Tibial artery (tissue), 4 donors: ENCODE data around the gene MAP3K20.

Experiments
- DNase-seq, 2 donors: peaks; one replicate each; pipeline ENCODE4 v3.0.0-alpha.2; 2019
- H3K27ac ChIP-seq, 2 donors: fragments of 200-600 bp; sonication (generic) in 1 of 2; 1 replicate in 1 of 2; 2 replicates in 1 of 2; pipeline ENCODE4 v1.5.1; 2018 to 2019; ENCODE audit warnings: mild to moderate bottlenecking in 1 of 2
- H3K27me3 ChIP-seq, 2 donors: fragments of 200-600 bp; sonication (generic) in 1 of 2; one replicate each; pipeline versions ENCODE4 v1.5.1 to v1.6.0; 2016 to 2019
- H3K36me3 ChIP-seq, 3 donors: fragments of 200-600 bp; sonication (generic) in 2 of 3; one replicate each; pipeline ENCODE4 v1.5.1; 2016 to 2019; ENCODE audit warnings: mild to moderate bottlenecking in 2 of 3
- H3K4me1 ChIP-seq, 4 donors: fragments of 200-600 bp; sonication (generic) in 2 of 4; 1 replicate in 3 of 4; 2 replicates in 1 of 4; pipeline ENCODE4 v1.5.1; 2016 to 2019
- H3K4me3 ChIP-seq, 2 donors: fragments of 200-600 bp; sonication (generic) in 1 of 2; 1 replicate in 1 of 2; 2 replicates in 1 of 2; pipeline ENCODE4 v1.5.1; 2018 to 2019; ENCODE audit warnings: mild to moderate bottlenecking in 2 of 2
- H3K9me3 ChIP-seq, 3 donors: fragments of 200-600 bp; sonication (generic) in 1 of 3; one replicate each; pipeline ENCODE4 v1.5.1; 2016 to 2019
- CTCF ChIP-seq, 2 experiments: fragments of 200-600 bp in 1 of 2; fragments of 450-650 bp in 1 of 2; IDR thresholded peaks; one replicate each; pipeline ENCODE4 v1.5.1; 2017 to 2019; ENCODE audit warnings: antibody characterized with exemption in 2 of 2, mild to moderate bottlenecking in 1 of 2, moderate library complexity in 1 of 2
- intact Hi-C: fragments of 100-400 bp; cut with DNase I; formaldehyde crosslinking; loops from one replicate; pipeline ENCODE4 v1.15.0; 2023; ENCODE audit warnings: low total_unique reads

The MAP3K20 gene

GRCh38 chr2:173150963-173151362, 75.3 kb downstream of the MAP3K20 start:
- H3K4me1 ChIP-seq, result peaks cover 0 to 52% (median 12%) of the 10 kb centered on the region in 4 donors
- no peak for TF ChIP-seq CTCF (IDR thresholded peaks at IDR 0.05)
- no peaks in the 10 kb centered on the region for H3K9me3 ChIP-seq
- no peaks in the 10 kb centered on the region for H3K27me3 ChIP-seq
- no peak for DNase-seq
- H3K36me3 ChIP-seq, result no peaks in the 10 kb centered on the region
- H3K4me3 ChIP-seq, result no peak overlapping the region
- intact Hi-C loops, result no loop called here
- H3K27ac ChIP-seq, result no peak overlapping the region

GRCh38 chr2:173151671-173152401, 76.2 kb downstream of the MAP3K20 start:
- Histone ChIP-seq H3K4me3 (no peak overlapping the region), H3K4me1 (peaks cover 0 to 52% (median 12%) of the 10 kb centered on the region in 4 donors), H3K9me3 (no peaks in the 10 kb centered on the region), H3K27me3 (no peaks in the 10 kb centered on the region), H3K36me3 (no peaks in the 10 kb centered on the region), H3K27ac (no peak overlapping the region)
- no peak for DNase-seq
- TF ChIP-seq CTCF (IDR thresholded peaks at IDR 0.05), result no peak
- intact Hi-C loops, result no loop called here

GRCh38 chr2:173153301-173153885, 77.7 kb downstream of the MAP3K20 start:
- Histone ChIP-seq H3K9me3 (no peaks in the 10 kb centered on the region), H3K4me1 (peaks cover 0 to 45% (median 8%) of the 10 kb centered on the region in 4 donors), H3K4me3 (no peak overlapping the region), H3K27ac (no peak overlapping the region), H3K27me3 (no peaks in the 10 kb centered on the region), H3K36me3 (no peaks in the 10 kb centered on the region)
- DNase-seq, result no peak
- intact Hi-C loops, result no loop called here
- TF ChIP-seq CTCF (IDR thresholded peaks at IDR 0.05), result no peak

DNA sequence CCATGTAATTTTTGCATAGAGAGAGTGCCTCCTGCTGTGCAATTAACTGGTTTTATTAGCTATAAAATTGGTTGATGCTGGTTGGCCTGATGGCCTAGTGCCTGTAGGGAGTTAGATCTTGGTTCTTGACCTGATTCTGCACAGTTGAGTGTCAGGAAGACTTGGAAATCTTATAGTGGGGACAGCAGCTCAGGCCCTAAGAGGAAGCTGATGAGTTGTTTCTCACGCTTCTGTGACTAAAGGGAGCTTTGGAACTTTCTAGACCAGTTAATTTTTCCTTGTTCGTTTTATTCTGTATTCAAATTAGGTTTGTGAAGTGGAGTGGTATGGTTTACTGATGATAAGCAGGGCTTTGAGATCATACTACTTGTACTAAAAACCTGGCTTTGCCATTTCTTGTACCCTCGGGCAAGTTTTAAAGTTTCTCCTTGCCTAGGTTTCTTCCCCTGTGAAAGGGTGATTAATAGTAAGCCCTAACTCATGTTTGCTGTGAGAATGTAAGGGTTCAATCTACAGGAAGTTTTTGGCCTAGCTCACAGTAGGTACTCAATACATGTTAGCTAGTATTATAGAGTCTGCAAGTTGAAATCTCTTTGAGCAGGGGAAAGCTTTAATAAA, 82.1 kb downstream of the MAP3K20 start:
- Histone ChIP-seq H3K9me3 (no peaks in the 10 kb centered on the region), H3K4me1 (peaks cover 0 to 38% (median 9%) of the 10 kb centered on the region in 4 donors), H3K36me3 (no peaks in the 10 kb centered on the region), H3K4me3 (no peak overlapping the region), H3K27ac (peak overlapping the region in 1 of 2 donors; percentile 10), H3K27me3 (no peaks in the 10 kb centered on the region)
- no peak for TF ChIP-seq CTCF (IDR thresholded peaks at IDR 0.05)
- intact Hi-C loops, result no loop called here
- no peak for DNase-seq

DNA sequence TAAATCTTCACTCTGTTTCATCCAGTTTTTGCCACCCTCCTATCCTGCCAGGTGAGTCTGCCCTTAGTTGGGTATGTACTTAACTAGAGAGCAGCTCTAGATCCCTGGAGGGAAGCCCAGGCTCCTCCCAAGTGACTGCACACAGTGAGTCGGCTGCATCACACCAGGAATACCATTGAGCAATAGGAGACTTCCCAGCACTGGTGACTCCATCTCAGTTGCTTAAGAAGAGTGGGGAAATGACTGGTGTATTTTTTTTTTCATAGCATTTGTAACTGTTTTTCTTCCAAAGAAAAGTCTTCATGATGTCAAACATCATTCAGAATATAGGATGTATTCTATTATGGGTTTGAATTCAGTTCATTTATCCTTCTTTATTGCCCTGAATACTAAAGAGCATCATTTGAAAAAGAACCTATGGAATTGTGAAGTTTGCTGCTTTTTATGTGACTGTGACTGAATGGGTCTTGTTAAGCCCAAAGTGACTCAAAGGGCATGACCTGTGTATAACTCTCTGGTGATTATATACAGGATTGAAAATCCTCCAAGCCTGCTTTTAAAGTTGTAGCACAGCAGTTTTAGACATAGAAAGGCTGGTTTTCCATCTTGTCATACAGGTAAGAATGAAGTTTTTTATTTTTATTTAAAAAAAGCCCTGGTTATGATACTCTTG, 84.3 kb downstream of the MAP3K20 start:
- TF ChIP-seq CTCF (IDR thresholded peaks at IDR 0.05), result no peak
- Histone ChIP-seq H3K9me3 (no peaks in the 10 kb centered on the region), H3K4me3 (no peak overlapping the region), H3K27me3 (no peaks in the 10 kb centered on the region), H3K27ac (peak overlapping the region; percentile 72 to 74), H3K4me1 (peaks cover 0 to 35% (median 9%) of the 10 kb centered on the region in 4 donors), H3K36me3 (no peaks in the 10 kb centered on the region)
- intact Hi-C loops, result no loop called here
- peak; percentile 97 to 98 for DNase-seq
